ENCODE data around the gene STK25. TPM values are rescaled to one million over a fixed set of nuclear protein-coding genes. Genes with fewer than 3 reads are reported as not detected.

STK25 gene
- total and polyA plus RNA-seq, 2 donors, result 102 to 166 TPM

- Histone ChIP-seq H3K27ac (ENCODE audit: low read depth) (no peak overlapping the region), H3K4me3 (ENCODE audit: low read depth, low read length) (no peak overlapping the region), H3K4me1 (ENCODE audit: insufficient read depth) (no peaks in the 10 kb centered on the region), H3K36me3 (ENCODE audit: insufficient read depth) (peaks cover 11% of the 10 kb centered on the region)
- WGBS, result 81% methylated on average over 2 of the region's 2 CpGs
- no peak for DNase-seq (ENCODE audit: extremely low spot score)
These were observed 63.0 kb downstream of the STK25 start for GRCh38 chr2:241445426-241445825.

DNA sequence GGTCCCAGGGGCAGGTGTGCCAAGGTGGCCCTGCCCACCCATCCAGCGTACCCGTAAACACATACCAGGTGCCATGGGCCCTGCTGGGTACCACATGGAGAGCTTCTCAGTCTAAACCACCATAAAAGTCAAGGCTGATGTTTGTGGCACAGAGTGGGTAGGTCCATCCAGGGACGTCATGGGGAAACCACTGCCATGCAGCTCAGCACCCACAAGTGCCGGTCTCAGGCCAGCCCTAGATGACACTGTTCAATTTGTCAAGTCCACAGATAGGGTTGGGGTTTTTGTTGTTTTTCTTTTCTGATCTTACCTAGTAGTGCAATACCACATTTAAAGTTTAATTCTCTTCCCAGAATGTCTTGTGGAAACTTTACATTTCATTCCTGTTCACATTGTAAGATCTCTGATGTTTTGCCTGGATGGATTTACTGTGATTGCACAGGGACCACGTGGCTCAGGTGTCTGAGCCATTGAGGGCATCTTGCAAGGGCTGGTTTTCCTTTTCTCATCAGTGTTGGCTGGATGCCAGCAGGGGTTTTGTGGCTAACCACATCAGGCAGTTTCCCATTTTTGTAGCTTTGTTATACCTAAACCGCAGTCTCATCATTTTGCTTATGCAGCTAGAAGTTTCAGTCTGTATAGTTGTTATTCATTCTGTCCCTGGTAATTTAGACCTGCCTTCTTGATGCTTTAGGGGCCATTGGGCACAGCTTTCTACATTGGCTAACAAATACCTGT, 64.7 kb downstream of the STK25 start:
- Histone ChIP-seq H3K4me3 (ENCODE audit: low read depth, low read length) (no peak overlapping the region), H3K27ac (ENCODE audit: low read depth) (no peak overlapping the region), H3K36me3 (ENCODE audit: insufficient read depth) (peaks cover 11% of the 10 kb centered on the region), H3K4me1 (ENCODE audit: insufficient read depth) (no peaks in the 10 kb centered on the region)
- no peak for DNase-seq (ENCODE audit: extremely low spot score)
- 83% methylated on average over 6 of the region's 6 CpGs for WGBS

Small RNAs within 50 kb of the gene (small RNA-seq; reads per million reads assigned to genes)
- not detected for gene MIR3133

Other genes with a start within 250 kb of the STK25 start
- 588 TPM for gene HDLBP, start 192.9 kb downstream of the STK25 start, total RNA-seq
- gene HDLBP, start 192.9 kb downstream of the STK25 start, polyA plus RNA-seq, result 199 TPM
- gene SEPTIN2, start 192.7 kb downstream of the STK25 start, total RNA-seq, result 677 TPM
- gene SEPTIN2, start 192.7 kb downstream of the STK25 start, polyA plus RNA-seq, result 236 TPM
- 51.7 TPM for gene FARP2, start 152.3 kb downstream of the STK25 start, total RNA-seq
- gene FARP2, start 152.3 kb downstream of the STK25 start, polyA plus RNA-seq, result 16.2 TPM
- 16.7 TPM for gene BOK, start 50.2 kb upstream of the STK25 start, total RNA-seq
- 95.8 TPM for gene BOK, start 50.2 kb upstream of the STK25 start, polyA plus RNA-seq
- 18.9 TPM for gene THAP4, start 128.6 kb upstream of the STK25 start, total RNA-seq
- gene THAP4, start 128.6 kb upstream of the STK25 start, polyA plus RNA-seq, result 49.3 TPM
- 31.5 TPM for gene ATG4B, start 129.1 kb upstream of the STK25 start, total RNA-seq
- 52.2 TPM for gene ATG4B, start 129.1 kb upstream of the STK25 start, polyA plus RNA-seq
- 12.7 TPM for gene DTYMK, start 178.2 kb upstream of the STK25 start, total RNA-seq
- 20.0 TPM for gene DTYMK, start 178.2 kb upstream of the STK25 start, polyA plus RNA-seq
- 32.9 TPM for gene ING5, start 193.5 kb upstream of the STK25 start, total RNA-seq
- 39.3 TPM for gene ING5, start 193.5 kb upstream of the STK25 start, polyA plus RNA-seq
- gene D2HGDH, start 226.0 kb upstream of the STK25 start, total RNA-seq, result 9.7 TPM
- gene D2HGDH, start 226.0 kb upstream of the STK25 start, polyA plus RNA-seq, result 25.9 TPM